Measurements from ENCODE around the gene GCKR. TPM values are rescaled to one million over a fixed set of nuclear protein-coding genes. Genes with fewer than 3 reads are reported as not detected.
A peak's percentile ranks its signal among the peaks of the same experiment; 100 is the strongest.

Gene GCKR
- total RNA-seq, 3 donors from 2014 or later = 0.29 TPM; not detected in 2

GRCh38 chr2:27464443-27464842 is 32.2 kb upstream of the GCKR start:
- intact Hi-C loops (cut with DNase I, micrococcal nuclease) = no loop called here
- ATAC-seq = no peak
- Histone ChIP-seq H3K4me3 (no peak overlapping the region), H3K4me1 (ENCODE audit: low read depth) (no peaks in the 10 kb centered on the region), H3K36me3 (ENCODE audit: low read depth) (no peaks in the 10 kb centered on the region), H3K9me3 (no peaks in the 10 kb centered on the region)
- DNase-seq = no peak
- TF ChIP-seq CTCF (IDR thresholded peaks at IDR 0.05) = no peak

GRCh38 chr2:27471961-27472360 is 24.7 kb upstream of the GCKR start:
- DNase-seq (no peak), ATAC-seq (no peak)
- intact Hi-C loops (cut with DNase I, micrococcal nuclease) = no loop called here
- H3K9me3 ChIP-seq = no peaks in the 10 kb centered on the region
- H3K4me1 ChIP-seq (ENCODE audit: low read depth) = peaks cover 4% of the 10 kb centered on the region
- H3K4me3 ChIP-seq = no peak overlapping the region
- H3K36me3 ChIP-seq (ENCODE audit: low read depth) = no peaks in the 10 kb centered on the region
- no peak for TF ChIP-seq CTCF (IDR thresholded peaks at IDR 0.05)

GRCh38 chr2:27485496-27485895 is 11.1 kb upstream of the GCKR start:
- intact Hi-C loops (cut with DNase I, micrococcal nuclease) = no loop called here
- Histone ChIP-seq H3K36me3 (ENCODE audit: low read depth) (no peaks in the 10 kb centered on the region), H3K9me3 (no peaks in the 10 kb centered on the region), H3K4me1 (ENCODE audit: low read depth) (peaks cover 7% of the 10 kb centered on the region), H3K4me3 (no peak overlapping the region)
- ATAC-seq (no peak), DNase-seq (no peak)
- TF ChIP-seq CTCF (IDR thresholded peaks at IDR 0.05) = no peak

GRCh38 chr2:27489118-27489497 is 7.5 kb upstream of the GCKR start:
- no peaks in the 10 kb centered on the region for H3K9me3 ChIP-seq
- peak overlapping the region; percentile 11 for H3K4me3 ChIP-seq
- intact Hi-C loops (cut with DNase I, micrococcal nuclease) = no loop called here
- H3K36me3 ChIP-seq (ENCODE audit: low read depth) = no peaks in the 10 kb centered on the region
- no peak for TF ChIP-seq CTCF (IDR thresholded peaks at IDR 0.05)
- peaks cover 7% of the 10 kb centered on the region for H3K4me1 ChIP-seq (ENCODE audit: low read depth)
- DNase-seq (peak in 1 of 3 donors; percentile 19), ATAC-seq (peak; percentile 4)

- Histone ChIP-seq H3K9me3 (no peaks in the 10 kb centered on the region), H3K36me3 (ENCODE audit: low read depth) (no peaks in the 10 kb centered on the region), H3K4me3 (peak within 1 kb of the TSS; percentile 11), H3K4me1 (ENCODE audit: low read depth) (peaks cover 7% of the 10 kb centered on the region)
- peak; percentile 99 to 100 (median 100) for DNase-seq
- TF ChIP-seq CTCF (IDR thresholded peaks at IDR 0.05) = no peak
- intact Hi-C loops (cut with DNase I, micrococcal nuclease) = no loop called here
- ATAC-seq = peak; percentile 99
Observed at GRCh38 chr2:27489498-27490397, 6.9 kb upstream of the GCKR start, which contains the start of gene IFT172. IFT172 (minus strand) TSS chr2:27489743; CDS start chr2:27489653, 90 bp downstream.

Measured in mucosa of descending colon (tissue), 3 donors.